Colon (tissue), 2 donors: ENCODE measurements around the gene TBCB.
"Not testable (repeated sequence)": the region's sequence is repeated elsewhere in the genome, so short reads cannot be mapped to it uniquely, and the experiment has no call there.

Experiments used
- FAIRE-seq: peaks from 2 replicates; lab custom pipeline; 2012; peaks lifted over from hg19 to GRCh38; lab: Jason Lieb, UNC
- donor health status: control.
- donor health status: control.

The TBCB gene

GRCh38 chr19:36101550-36102327, 13.5 kb upstream of the TBCB start:
- FAIRE-seq: no peak

- no peak for FAIRE-seq
Observed at GRCh38 chr19:36103040-36103626, 12.1 kb upstream of the TBCB start.

- FAIRE-seq: no peak
Observed at GRCh38 chr19:36103842-36104552, 11.3 kb upstream of the TBCB start.

- no peak for FAIRE-seq
Observed at GRCh38 chr19:36106441-36106840, 8.8 kb upstream of the TBCB start.

GRCh38 chr19:36106991-36107390, 8.3 kb upstream of the TBCB start:
- FAIRE-seq: no peak

- no peak for FAIRE-seq
Observed at GRCh38 chr19:36108684-36109083, 6.6 kb upstream of the TBCB start.

- no peak for FAIRE-seq
Observed at GRCh38 chr19:36110487-36111199, 4.6 kb upstream of the TBCB start, which contains the start of gene OVOL3. TSS of gene OVOL3 (plus strand) at chr19:36111143. CDS start at chr19:36111203, 60 bp downstream.

- FAIRE-seq: no peak
Observed at GRCh38 chr19:36111200-36111539, 4.1 kb upstream of the TBCB start.

GRCh38 chr19:36112678-36113077, 2.6 kb upstream of the TBCB start:
- no peak for FAIRE-seq

DNA sequence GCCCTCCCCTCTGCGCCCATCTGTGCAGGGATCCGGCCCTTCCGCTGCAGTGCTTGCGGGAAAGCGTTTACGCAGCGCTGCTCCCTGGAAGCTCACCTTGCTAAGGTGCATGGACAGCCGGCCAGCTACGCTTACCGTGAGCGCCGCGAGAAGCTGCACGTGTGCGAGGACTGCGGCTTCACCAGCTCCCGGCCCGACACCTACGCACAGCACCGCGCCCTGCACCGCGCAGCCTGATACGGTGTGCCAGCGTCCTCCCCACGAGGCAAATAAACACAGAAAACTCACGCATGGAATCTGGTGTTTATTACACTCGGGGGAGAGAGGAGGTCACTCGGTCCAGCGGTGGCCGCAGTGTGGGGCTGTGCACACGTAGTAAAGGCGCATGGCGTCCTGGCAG, 1.8 kb upstream of the TBCB start:
- FAIRE-seq: no peak

DNA sequence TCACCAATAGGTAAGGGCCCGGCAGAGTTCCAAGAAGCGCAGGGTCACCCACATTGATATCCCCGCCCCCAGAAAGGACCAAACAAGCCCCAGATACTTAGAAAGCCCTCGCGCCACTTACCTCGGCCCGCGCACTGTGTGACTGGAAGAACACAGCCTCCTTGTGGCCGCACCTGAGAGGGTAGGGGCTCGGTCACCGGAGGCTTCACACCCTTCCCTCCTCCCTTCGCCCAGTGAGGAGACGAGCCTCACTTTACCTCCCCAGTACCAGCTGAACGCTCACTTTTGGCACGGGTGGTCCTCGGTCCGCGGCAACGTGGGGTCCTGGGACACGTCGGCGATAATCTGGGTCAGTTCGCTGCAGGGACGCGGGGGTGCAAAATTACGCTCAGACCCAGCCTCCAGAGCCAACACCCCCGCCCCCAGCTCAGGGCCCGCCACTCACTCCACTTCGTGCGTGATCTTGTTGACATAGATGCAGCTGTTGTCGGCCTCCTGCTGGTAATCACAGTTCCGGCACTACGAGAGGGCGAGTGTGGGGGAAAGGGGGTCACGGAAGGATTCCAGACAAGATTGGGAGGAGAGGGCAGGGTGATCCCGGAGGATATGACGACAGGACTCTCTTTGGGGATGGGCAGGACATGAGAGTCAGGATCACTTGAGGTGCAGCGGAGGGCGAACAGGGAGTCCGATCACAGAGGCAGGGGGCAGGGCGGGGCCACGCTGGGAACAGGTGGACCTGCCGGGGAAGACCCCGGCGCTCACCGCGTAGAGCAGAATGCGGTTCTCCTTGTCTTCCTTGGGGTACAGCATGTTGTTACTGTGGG, 1.2 kb upstream of the TBCB start:
- FAIRE-seq: no peak

DNA sequence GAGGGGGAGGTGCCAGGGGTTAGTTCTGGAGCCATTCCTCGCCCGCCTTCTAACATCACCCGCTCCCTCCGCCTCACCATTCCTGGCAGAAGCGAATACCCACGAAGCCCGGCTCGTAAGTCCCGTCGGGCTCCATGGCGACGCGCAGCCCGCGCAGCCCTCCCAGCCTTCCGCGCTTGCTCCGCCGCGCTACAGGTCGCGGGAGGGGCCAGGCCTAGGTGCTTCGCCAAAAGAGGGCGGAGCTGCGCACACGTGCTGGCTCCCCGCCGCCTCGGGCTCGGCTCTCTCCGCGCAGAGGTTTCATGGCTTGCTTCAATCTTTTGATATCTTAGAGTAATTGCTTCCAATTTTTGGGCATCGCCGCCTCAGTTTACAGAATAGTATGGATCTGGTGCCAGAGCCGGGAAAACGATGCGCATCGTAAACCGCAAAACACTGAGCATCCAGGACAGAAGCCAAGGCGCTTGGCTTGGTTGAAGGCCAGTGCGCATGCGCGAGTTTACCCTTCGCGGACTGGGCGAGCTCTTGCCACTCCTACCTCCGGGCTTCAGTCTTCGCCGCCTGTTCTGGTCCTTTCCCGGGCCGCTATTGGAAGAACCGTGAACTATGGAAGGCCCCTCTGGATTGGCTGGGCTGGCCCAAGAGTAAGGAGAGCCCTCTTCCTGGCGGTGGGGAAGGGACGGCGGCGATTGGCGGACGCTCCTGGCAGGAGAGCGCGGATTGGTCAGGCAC, 381 bp upstream of the TBCB start, which contains the start of gene POLR2I:
Gene POLR2I (minus strand): TSS at position 155 of the 732 bp plus-strand sequence. CDS start 19 bp downstream, at position 136.
- FAIRE-seq: peak; percentile 68

- no peak for FAIRE-seq
Observed at GRCh38 chr19:36116344-36116637, 1.0 kb downstream of the TBCB start.

GRCh38 chr19:36120092-36120983, 5.1 kb downstream of the TBCB start:
- no peak for FAIRE-seq

DNA sequence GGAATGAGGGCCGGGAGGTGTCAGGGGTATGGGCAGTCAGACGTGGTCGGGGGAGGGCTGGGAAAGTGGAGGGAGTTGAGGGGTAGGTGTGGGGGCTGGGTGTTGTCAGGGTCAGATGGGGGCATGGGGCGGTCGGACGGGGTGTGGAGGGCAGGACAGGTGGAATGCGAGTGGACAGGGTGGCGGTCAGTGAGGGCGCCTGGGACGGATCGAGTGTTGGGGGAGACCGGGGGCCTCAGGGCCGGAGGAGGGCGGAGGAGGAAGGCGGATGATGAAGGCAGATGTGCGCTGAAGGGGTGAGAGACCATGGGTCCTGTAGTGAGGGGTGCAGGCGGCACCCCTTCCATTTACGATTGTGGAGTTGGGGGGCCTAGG, 5.7 kb downstream of the TBCB start:
- no peak for FAIRE-seq

- no peak for FAIRE-seq
Observed at GRCh38 chr19:36121486-36122124, 6.3 kb downstream of the TBCB start.

DNA sequence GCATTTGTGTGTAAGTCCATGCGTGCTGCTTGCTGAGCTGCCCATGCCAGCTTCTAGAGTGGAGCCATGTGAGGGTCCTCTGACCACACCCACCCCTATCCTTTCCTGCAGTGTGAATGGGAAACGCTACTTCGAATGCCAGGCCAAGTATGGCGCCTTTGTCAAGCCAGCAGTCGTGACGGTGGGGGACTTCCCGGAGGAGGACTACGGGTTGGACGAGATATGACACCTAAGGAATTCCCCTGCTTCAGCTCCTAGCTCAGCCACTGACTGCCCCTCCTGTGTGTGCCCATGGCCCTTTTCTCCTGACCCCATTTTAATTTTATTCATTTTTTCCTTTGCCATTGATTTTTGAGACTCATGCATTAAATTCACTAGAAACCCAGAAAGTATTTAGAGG, 10.3 kb downstream of the TBCB start:
- FAIRE-seq: no peak

DNA sequence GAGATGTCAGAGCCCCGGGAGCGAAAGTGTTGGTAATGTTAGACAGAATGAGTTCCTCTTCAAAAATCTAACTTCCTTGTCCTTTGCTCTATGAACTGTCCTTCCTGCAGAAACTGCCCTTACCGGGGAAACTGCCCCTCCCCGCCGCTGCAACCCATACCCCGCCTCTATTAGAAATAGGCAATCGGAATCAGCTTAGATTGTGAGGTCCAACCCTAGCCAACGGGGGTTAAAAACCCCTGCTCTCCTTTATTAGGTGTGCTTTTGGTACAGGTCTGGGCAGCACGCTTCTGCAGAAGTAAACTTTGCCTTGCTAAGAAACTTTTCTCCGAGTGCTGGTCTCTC, 13.1 kb downstream of the TBCB start:
- no peak for FAIRE-seq

DNA sequence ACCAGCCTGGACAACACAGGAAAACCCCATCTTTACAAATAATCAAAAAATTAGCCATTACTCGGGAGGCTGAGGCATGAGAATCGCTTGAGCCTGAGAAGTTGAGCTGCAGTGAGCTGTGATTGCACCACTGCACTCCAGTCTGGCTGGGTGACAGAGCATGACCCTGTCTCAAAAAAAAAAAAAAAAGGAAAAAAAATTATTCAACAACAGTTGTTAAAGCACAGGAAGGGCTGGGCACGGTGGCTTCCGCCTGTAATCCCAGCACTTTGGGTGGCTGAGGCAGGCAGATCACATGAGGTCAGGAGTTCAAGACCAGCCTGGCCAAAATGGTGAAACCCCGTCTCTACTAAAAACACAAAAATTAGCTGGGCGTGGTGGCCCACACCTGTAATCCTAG, 16.0 kb downstream of the TBCB start:
- not testable (repeated sequence) for FAIRE-seq

DNA sequence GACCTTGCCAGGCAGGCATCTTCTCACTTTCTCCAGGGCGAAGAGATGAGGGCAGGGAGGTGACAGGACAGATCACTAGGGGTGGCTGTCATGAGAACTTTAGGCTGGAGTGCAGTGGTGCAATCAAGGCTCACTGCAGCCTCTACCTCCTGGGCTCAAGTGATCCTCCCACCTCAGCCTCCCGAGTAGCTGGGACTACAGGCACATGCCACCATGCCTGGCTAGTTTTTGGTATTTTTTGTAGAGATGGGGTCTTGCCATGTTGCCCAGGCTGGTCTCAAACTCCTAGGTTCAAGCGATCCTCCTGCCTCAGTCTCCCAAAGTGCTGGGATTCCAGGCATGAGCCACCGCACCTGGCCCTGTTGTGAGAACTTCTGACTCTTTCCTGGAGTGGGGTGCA, 19.6 kb downstream of the TBCB start:
- FAIRE-seq: not testable (repeated sequence)
